GM12878 (cell line): Measurements from ENCODE around the gene MYLIP. TPM values are rescaled to one million over a fixed set of nuclear protein-coding genes. Genes with fewer than 3 reads are reported as not detected.

Experiments used
- ATAC-seq: fragments of 200-7000 bp; cut with Tn5 transposase; 3 replicates; pipeline ENCODE4 v1.9.1; 2020; ENCODE audit warnings: mild to moderate bottlenecking, moderate library complexity
- BruUV-seq: library from RNA; stranded (reverse); fragments of 400-500 nt; replicated peaks from 2 replicates; lab custom pipeline; 2021; lab: Mats Ljungman, UMichigan
- CTCF ChIA-PET: fragments of 300-600 bp; sonication (Branson Sonifier 250); formaldehyde crosslinking; extraction: SDS; loops from one replicate; lab custom pipeline; 2021; ENCODE audit warnings: inconsistent platforms; lab: Yijun Ruan, JAX
- POLR2A ChIA-PET: fragments of 350-600 bp; formaldehyde crosslinking; extraction: SDS; loops from one replicate; lab custom pipeline; 2021; ENCODE audit warnings: inconsistent platforms; lab: Charles Lee
- RAD21 ChIA-PET: fragments of 300-600 bp; sonication (Branson Sonifier 250); formaldehyde crosslinking; loops from one replicate; lab custom pipeline; 2023; ENCODE audit warnings: antibody characterized with exemption; ENCODE audit not compliant: unreplicated experiment; lab: Charles Lee
- SMC1A ChIA-PET: fragments of 300-600 bp; sonication (Branson Sonifier 250); formaldehyde crosslinking; loops from one replicate; lab custom pipeline; 2023; ENCODE audit not compliant: unreplicated experiment, uncharacterized antibody; lab: Charles Lee
- DNase-seq: peaks from one replicate; pipeline ENCODE4 v3.0.0-alpha.2; 2011; ENCODE audit warnings: low read depth, low spot score
- FAIRE-seq: peaks from 3 replicates; lab custom pipeline; 2011; peaks lifted over from hg19 to GRCh38; lab: Jason Lieb, UNC
- H2AFZ ChIP-seq: 2 replicates; pipeline ENCODE4 v1.6.0; 2011; ENCODE audit warnings: low read depth, low read length, control low read depth; ENCODE audit not compliant: control insufficient read depth
- H3K27ac ChIP-seq: 2 replicates; pipeline ENCODE4 v1.5.1; 2011; ENCODE audit warnings: control low read depth; ENCODE audit not compliant: control insufficient read depth, insufficient read depth
- H3K27me3 ChIP-seq, 2 experiments: replicated peaks in 1 of 2; 2 replicates each; pipeline versions ENCODE4 v1.6.0 to v1.6.1; 2011; ENCODE audit warnings: low read length in 1 of 2; ENCODE audit not compliant: control insufficient read depth in 2 of 2, insufficient read depth in 2 of 2
- H3K36me3 ChIP-seq, 2 experiments: 2 replicates each; pipeline ENCODE4 v1.5.1; 2011; ENCODE audit warnings: low read length in 1 of 2; ENCODE audit not compliant: control insufficient read depth in 2 of 2, insufficient read depth in 2 of 2
- H3K4me1 ChIP-seq: 2 replicates; pipeline ENCODE4 v1.6.1; 2011; ENCODE audit warnings: mild to moderate bottlenecking, low read length, moderate library complexity, mixed read lengths; ENCODE audit not compliant: control insufficient read depth, insufficient read depth
- H3K4me2 ChIP-seq: 2 replicates; pipeline ENCODE4 v1.6.0; 2011; ENCODE audit warnings: control low read depth; ENCODE audit not compliant: control insufficient read depth, insufficient read depth
- H3K4me3 ChIP-seq: fragments of 200-600 bp; sonication (generic); 2 replicates; pipeline ENCODE4 v1.5.1; 2016
- H3K79me2 ChIP-seq: 2 replicates; pipeline ENCODE4 v1.6.0; 2011; ENCODE audit warnings: low read length; ENCODE audit not compliant: control insufficient read depth, insufficient read depth
- H3K9ac ChIP-seq: 2 replicates; pipeline ENCODE4 v1.8.0; 2011; ENCODE audit warnings: low read length, control low read depth, mixed read lengths; ENCODE audit not compliant: control insufficient read depth, insufficient read depth
- H3K9me3 ChIP-seq: replicated peaks from 3 replicates; pipeline ENCODE4 v1.5.1; 2011; ENCODE audit warnings: mild to moderate bottlenecking, low read length; ENCODE audit not compliant: control insufficient read depth, insufficient read depth
- H4K20me1 ChIP-seq: 2 replicates; pipeline ENCODE4 v1.6.0; 2011; ENCODE audit not compliant: control insufficient read depth, insufficient read depth
- ASH2L ChIP-seq: fragments of 300-600, 200-600 bp; sonication (generic); IDR thresholded peaks from 2 replicates; pipeline ENCODE4 v1.6.1; 2017; ENCODE audit warnings: low read depth, mild to moderate bottlenecking, borderline replicate concordance
- CBX5 ChIP-seq: sonication (generic); IDR thresholded peaks from 2 replicates; pipeline ENCODE4 v1.6.1; 2016; ENCODE audit warnings: low read depth, moderate library complexity, mild to moderate bottlenecking, inconsistent platforms
- CEBPB ChIP-seq, 2 experiments: fragments of 150-350 bp in 1 of 2; IDR thresholded peaks; 2 replicates each; pipeline ENCODE4 v1.6.1; 2012 to 2014; ENCODE audit warnings: low read depth in 2 of 2, low read length in 2 of 2, borderline replicate concordance in 1 of 2, inconsistent platforms in 1 of 2
- HDAC6 ChIP-seq: fragments of 200-600 bp; sonication (generic); IDR thresholded peaks from one replicate; pipeline ENCODE4 v1.8.0; 2017; ENCODE audit warnings: antibody characterized with exemption; ENCODE audit not compliant: unreplicated experiment
- KAT2A ChIP-seq: conservative IDR thresholded peaks from 2 replicates; pipeline ENCODE4 v1.6.1; 2011; ENCODE audit warnings: low read depth, low read length; ENCODE audit not compliant: control insufficient read depth
- NFYA ChIP-seq: IDR thresholded peaks from 2 replicates; pipeline ENCODE4 v1.6.1; 2011; ENCODE audit warnings: low read depth, mild to moderate bottlenecking, low read length, improper control_type of control experiment, borderline replicate concordance
- PAX8 ChIP-seq: fragments of 450-650 bp; IDR thresholded peaks from 2 replicates; pipeline ENCODE4 v1.6.1; 2017; ENCODE audit warnings: mild to moderate bottlenecking, moderate library complexity
- RBBP5 ChIP-seq: fragments of 200-600 bp; sonication (generic); conservative IDR thresholded peaks from 2 replicates; pipeline ENCODE4 v1.6.1; 2016
- RUNX3 ChIP-seq: IDR thresholded peaks from 2 replicates; pipeline ENCODE4 v1.6.1; 2012; ENCODE audit warnings: low read length, inconsistent platforms
- TCF12 ChIP-seq: IDR thresholded peaks from 2 replicates; pipeline ENCODE4 v1.6.1; 2011; ENCODE audit warnings: low read depth, mild to moderate bottlenecking, low read length
- ZBTB11 ChIP-seq: fragments of 450-650 bp; formaldehyde crosslinking; IDR thresholded peaks from 2 replicates; pipeline ENCODE4 v1.5.0; 2022; ENCODE audit warnings: mild to moderate bottlenecking, missing genetic modification characterization
- ZBTB4 ChIP-seq: fragments of 450-650 bp; formaldehyde crosslinking; IDR thresholded peaks from 2 replicates; pipeline ENCODE4 v1.4.0; 2022; ENCODE audit warnings: mild to moderate bottlenecking, moderate library complexity
- WGBS: methylation state at CpG from one replicate; pipeline ENCODE4 v1.1.6; 2016; ENCODE audit warnings: low lambda C conversion rate; ENCODE audit not compliant: insufficient replicate concordance, insufficient coverage; ENCODE audit errors: missing lambda C conversion rate; 5-methylcytosine and 5-hydroxymethylcytosine counted together
- in situ Hi-C: fragments of 300-500 bp; cut with MboI; formaldehyde crosslinking; loops from 9 replicates; pipeline ENCODE4 v1.14.3; 2018; ENCODE audit warnings: mixed read lengths
- intact Hi-C: fragments of 100-400 bp; cut with micrococcal nuclease; formaldehyde crosslinking; loops from one replicate; pipeline ENCODE4 v1.14.2; 2022; ENCODE audit not compliant: unreplicated experiment
- polyA plus RNA-seq, 11 experiments: library from polyadenylated mRNA; depleted of rRNA in 4 of 11; unstranded in 6 of 11; stranded (reverse) in 5 of 11; fragments of >200 nt; fragmentation: Nextera tagmentation in 4 of 11; fragmentation: Illumina TruSeq in 1 of 11; extraction: Ambion mirVana in 4 of 11; extraction: Trizol in 1 of 11; gene quantifications; 1 replicate in 1 of 11; 2 replicates in 10 of 11; pipeline versions ENCODE4 v1.2.1 to v1.2.3, GENCODE V29; 2011 to 2016; ENCODE audit warnings: inconsistent platforms in 2 of 11, missing spikeins in 2 of 11, low read depth in 1 of 11
- total RNA-seq, 4 experiments: library from RNA; depleted of rRNA in 3 of 4; stranded (reverse); fragments of >200 nt in 3 of 4; fragmentation: Illumina TruSeq in 1 of 4; extraction: Trizol in 1 of 4; gene quantifications; 2 replicates each; pipeline versions ENCODE4 v1.2.1 to v1.2.3, GENCODE V29; 2013 to 2021
- TF ChIP-seq, protein P1 (sequence below): fragments of 450-650 bp; IDR thresholded peaks from 2 replicates; pipeline ENCODE4 v1.6.1; 2018; ENCODE audit warnings: mild to moderate bottlenecking, low read depth, moderate library complexity; ENCODE audit not compliant: partially characterized antibody
- TF ChIP-seq, protein P2 (sequence below): fragments of 450-650 bp; IDR thresholded peaks from 2 replicates; pipeline ENCODE4 v1.6.1; 2014; ENCODE audit warnings: mild to moderate bottlenecking

Gene MYLIP
- total and polyA plus RNA-seq, 10 of the 15 experiments (the other 5 are each of a cell fraction or from before 2014, with no cell fraction given) = 5.3 to 123 (median 12.5) TPM

GRCh38 chr6:16157909-16158308, 29.0 kb downstream of the MYLIP start:
- FAIRE-seq = no peak
- RAD21 ChIA-PET = no interaction called here
- POLR2A ChIA-PET = interaction anchor here (0.5 kb wide), 1 partner anchor 301 kb away, joined by 3 read pairs; no protein-coding TSS in a partner anchor
- CTCF ChIA-PET = interaction anchor here (1.1 to 1.7 kb wide), 2 partner anchors 8 to 11 kb away, joined by 3 to 7 read pairs; no protein-coding TSS in a partner anchor
- no peak overlapping the region for H3K27ac ChIP-seq
- no peaks in the 10 kb centered on the region for H3K79me2 ChIP-seq
- no peak overlapping the region for H2AFZ ChIP-seq
- no peak overlapping the region for H3K4me3 ChIP-seq
- H3K9ac ChIP-seq = no peak overlapping the region
- intact Hi-C loops = no loop called here
- DNase-seq = no peak
- SMC1A ChIA-PET = interaction anchor here (1.0 to 1.3 kb wide), 2 partner anchors 21 to 25 kb away, joined by 3 to 5 read pairs; no protein-coding TSS in a partner anchor
- no peaks in the 10 kb centered on the region for H3K27me3 ChIP-seq
- H3K4me1 ChIP-seq = peaks cover 4% of the 10 kb centered on the region
- ATAC-seq = no peak
- peaks cover 1% of the 10 kb centered on the region; the same call in 2 of the 3 replicates for H3K9me3 ChIP-seq
- BruUV-seq = no TSS peak
- WGBS = 98% methylated on average over 11 of the region's 11 CpGs
- H3K4me2 ChIP-seq = no peak overlapping the region
- no peaks in the 10 kb centered on the region; a peak in 1 of 4 replicates for H3K36me3 ChIP-seq
- no peaks in the 10 kb centered on the region for H4K20me1 ChIP-seq
- in situ Hi-C loops = no loop called here
- no peak for TF ChIP-seq CBX5
- TF ChIP-seq, protein P1, sequence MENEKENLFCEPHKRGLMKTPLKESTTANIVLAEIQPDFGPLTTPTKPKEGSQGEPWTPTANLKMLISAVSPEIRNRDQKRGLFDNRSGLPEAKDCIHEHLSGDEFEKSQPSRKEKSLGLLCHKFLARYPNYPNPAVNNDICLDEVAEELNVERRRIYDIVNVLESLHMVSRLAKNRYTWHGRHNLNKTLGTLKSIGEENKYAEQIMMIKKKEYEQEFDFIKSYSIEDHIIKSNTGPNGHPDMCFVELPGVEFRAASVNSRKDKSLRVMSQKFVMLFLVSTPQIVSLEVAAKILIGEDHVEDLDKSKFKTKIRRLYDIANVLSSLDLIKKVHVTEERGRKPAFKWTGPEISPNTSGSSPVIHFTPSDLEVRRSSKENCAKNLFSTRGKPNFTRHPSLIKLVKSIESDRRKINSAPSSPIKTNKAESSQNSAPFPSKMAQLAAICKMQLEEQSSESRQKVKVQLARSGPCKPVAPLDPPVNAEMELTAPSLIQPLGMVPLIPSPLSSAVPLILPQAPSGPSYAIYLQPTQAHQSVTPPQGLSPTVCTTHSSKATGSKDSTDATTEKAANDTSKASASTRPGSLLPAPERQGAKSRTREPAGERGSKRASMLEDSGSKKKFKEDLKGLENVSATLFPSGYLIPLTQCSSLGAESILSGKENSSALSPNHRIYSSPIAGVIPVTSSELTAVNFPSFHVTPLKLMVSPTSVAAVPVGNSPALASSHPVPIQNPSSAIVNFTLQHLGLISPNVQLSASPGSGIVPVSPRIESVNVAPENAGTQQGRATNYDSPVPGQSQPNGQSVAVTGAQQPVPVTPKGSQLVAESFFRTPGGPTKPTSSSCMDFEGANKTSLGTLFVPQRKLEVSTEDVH = no peak
- TF ChIP-seq RBBP5 = no peak
- TF ChIP-seq NFYA = no peak
- TF ChIP-seq KAT2A = no peak
- no peak for TF ChIP-seq ASH2L
- no peak for TF ChIP-seq PAX8
- TF ChIP-seq ZBTB11 (CRISPR knock-in tag) = no peak
- TF ChIP-seq CEBPB (IDR thresholded peaks at IDR 0.05; ENCODE audit: borderline replicate concordance in 1 of 2, low read depth in 2 of 2, low read length in 2 of 2) = no peak
- TF ChIP-seq HDAC6 = no peak
- no peak for TF ChIP-seq RUNX3
- TF ChIP-seq ZBTB4 = no peak
- TF ChIP-seq, protein P2, sequence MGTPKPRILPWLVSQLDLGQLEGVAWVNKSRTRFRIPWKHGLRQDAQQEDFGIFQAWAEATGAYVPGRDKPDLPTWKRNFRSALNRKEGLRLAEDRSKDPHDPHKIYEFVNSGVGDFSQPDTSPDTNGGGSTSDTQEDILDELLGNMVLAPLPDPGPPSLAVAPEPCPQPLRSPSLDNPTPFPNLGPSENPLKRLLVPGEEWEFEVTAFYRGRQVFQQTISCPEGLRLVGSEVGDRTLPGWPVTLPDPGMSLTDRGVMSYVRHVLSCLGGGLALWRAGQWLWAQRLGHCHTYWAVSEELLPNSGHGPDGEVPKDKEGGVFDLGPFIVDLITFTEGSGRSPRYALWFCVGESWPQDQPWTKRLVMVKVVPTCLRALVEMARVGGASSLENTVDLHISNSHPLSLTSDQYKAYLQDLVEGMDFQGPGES = no peak
- no peak for TF ChIP-seq TCF12
